ENCODE results near the gene ALK.

ALK gene

GRCh38 chr2:29691391-29691950 lies 229.9 kb downstream of the ALK start:
- H3K36me3 ChIP-seq (ENCODE audit: control insufficient read depth, insufficient read depth, low read length), result no peaks in the 10 kb centered on the region
- H3K4me1 ChIP-seq (ENCODE audit: control insufficient read depth, insufficient read depth, low read length), result no peaks in the 10 kb centered on the region

GRCh38 chr2:29689666-29690065 lies 231.7 kb downstream of the ALK start:
- H3K27me3 ChIP-seq (ENCODE audit: control insufficient read depth, insufficient read depth, low read length), result no peaks in the 10 kb centered on the region
- H3K27ac ChIP-seq (ENCODE audit: low read depth, low read length), result no peak overlapping the region
- no peaks in the 10 kb centered on the region for H3K4me1 ChIP-seq (ENCODE audit: control insufficient read depth, insufficient read depth, low read length)
- no peak overlapping the region for H3K9ac ChIP-seq (ENCODE audit: low read depth, low read length)
- no peaks in the 10 kb centered on the region for H3K9me3 ChIP-seq (ENCODE audit: control insufficient read depth, insufficient read depth, low read length)
- H3K4me3 ChIP-seq (ENCODE audit: low read depth, low read length), result no peak overlapping the region
- no peaks in the 10 kb centered on the region for H3K36me3 ChIP-seq (ENCODE audit: control insufficient read depth, insufficient read depth, low read length)

More at GRCh38 chr2:29691391-29691950, 229.9 kb downstream of the ALK start:
- no peaks in the 10 kb centered on the region for H3K27me3 ChIP-seq (ENCODE audit: control insufficient read depth, insufficient read depth, low read length)
- no peaks in the 10 kb centered on the region for H3K9me3 ChIP-seq (ENCODE audit: control insufficient read depth, insufficient read depth, low read length)
- H3K4me3 ChIP-seq (ENCODE audit: low read depth, low read length), result no peak overlapping the region
- no peak overlapping the region for H3K9ac ChIP-seq (ENCODE audit: low read depth, low read length)
- H3K27ac ChIP-seq (ENCODE audit: low read depth, low read length), result no peak overlapping the region

- Histone ChIP-seq H3K9me3 (ENCODE audit: control insufficient read depth, insufficient read depth, low read length) (no peaks in the 10 kb centered on the region), H3K36me3 (ENCODE audit: control insufficient read depth, insufficient read depth, low read length) (no peaks in the 10 kb centered on the region), H3K4me3 (ENCODE audit: low read depth, low read length) (no peak overlapping the region), H3K9ac (ENCODE audit: low read depth, low read length) (no peak overlapping the region), H3K27me3 (ENCODE audit: control insufficient read depth, insufficient read depth, low read length) (no peaks in the 10 kb centered on the region), H3K27ac (ENCODE audit: low read depth, low read length) (no peak overlapping the region), H3K4me1 (ENCODE audit: control insufficient read depth, insufficient read depth, low read length) (no peaks in the 10 kb centered on the region)
Observed at GRCh38 chr2:29688429-29688828, 233.0 kb downstream of the ALK start.

- Histone ChIP-seq H3K27me3 (ENCODE audit: control insufficient read depth, insufficient read depth, low read length) (no peaks in the 10 kb centered on the region), H3K9me3 (ENCODE audit: control insufficient read depth, insufficient read depth, low read length) (no peaks in the 10 kb centered on the region), H3K9ac (ENCODE audit: low read depth, low read length) (no peak overlapping the region), H3K27ac (ENCODE audit: low read depth, low read length) (no peak overlapping the region), H3K36me3 (ENCODE audit: control insufficient read depth, insufficient read depth, low read length) (no peaks in the 10 kb centered on the region), H3K4me1 (ENCODE audit: control insufficient read depth, insufficient read depth, low read length) (no peaks in the 10 kb centered on the region), H3K4me3 (ENCODE audit: low read depth, low read length) (no peak overlapping the region)
Observed at GRCh38 chr2:29687121-29687520, 234.3 kb downstream of the ALK start.

GRCh38 chr2:29676886-29677453 lies 244.4 kb downstream of the ALK start:
- Histone ChIP-seq H3K4me1 (ENCODE audit: control insufficient read depth, insufficient read depth, low read length) (no peaks in the 10 kb centered on the region), H3K9me3 (ENCODE audit: control insufficient read depth, insufficient read depth, low read length) (no peaks in the 10 kb centered on the region), H3K4me3 (ENCODE audit: low read depth, low read length) (no peak overlapping the region), H3K27me3 (ENCODE audit: control insufficient read depth, insufficient read depth, low read length) (no peaks in the 10 kb centered on the region), H3K36me3 (ENCODE audit: control insufficient read depth, insufficient read depth, low read length) (no peaks in the 10 kb centered on the region), H3K27ac (ENCODE audit: low read depth, low read length) (no peak overlapping the region), H3K9ac (ENCODE audit: low read depth, low read length) (no peak overlapping the region)

GRCh38 chr2:29664578-29664977 lies 256.8 kb downstream of the ALK start:
- H3K9ac ChIP-seq (ENCODE audit: low read depth, low read length), result no peak overlapping the region
- H3K4me3 ChIP-seq (ENCODE audit: low read depth, low read length), result no peak overlapping the region
- H3K9me3 ChIP-seq (ENCODE audit: control insufficient read depth, insufficient read depth, low read length), result no peaks in the 10 kb centered on the region
- no peaks in the 10 kb centered on the region for H3K4me1 ChIP-seq (ENCODE audit: control insufficient read depth, insufficient read depth, low read length)
- H3K27ac ChIP-seq (ENCODE audit: low read depth, low read length), result no peak overlapping the region
- no peaks in the 10 kb centered on the region for H3K27me3 ChIP-seq (ENCODE audit: control insufficient read depth, insufficient read depth, low read length)
- no peaks in the 10 kb centered on the region for H3K36me3 ChIP-seq (ENCODE audit: control insufficient read depth, insufficient read depth, low read length)

- Histone ChIP-seq H3K36me3 (ENCODE audit: control insufficient read depth, insufficient read depth, low read length) (no peaks in the 10 kb centered on the region), H3K27me3 (ENCODE audit: control insufficient read depth, insufficient read depth, low read length) (no peaks in the 10 kb centered on the region), H3K9ac (ENCODE audit: low read depth, low read length) (no peak overlapping the region), H3K4me3 (ENCODE audit: low read depth, low read length) (no peak overlapping the region), H3K4me1 (ENCODE audit: control insufficient read depth, insufficient read depth, low read length) (no peaks in the 10 kb centered on the region), H3K9me3 (ENCODE audit: control insufficient read depth, insufficient read depth, low read length) (no peaks in the 10 kb centered on the region), H3K27ac (ENCODE audit: low read depth, low read length) (no peak overlapping the region)
Observed at GRCh38 chr2:29663268-29663667, 258.1 kb downstream of the ALK start.

GRCh38 chr2:29662861-29663260 lies 258.5 kb downstream of the ALK start:
- no peaks in the 10 kb centered on the region for H3K4me1 ChIP-seq (ENCODE audit: control insufficient read depth, insufficient read depth, low read length)
- H3K4me3 ChIP-seq (ENCODE audit: low read depth, low read length), result no peak overlapping the region
- H3K27me3 ChIP-seq (ENCODE audit: control insufficient read depth, insufficient read depth, low read length), result no peaks in the 10 kb centered on the region
- H3K27ac ChIP-seq (ENCODE audit: low read depth, low read length), result no peak overlapping the region
- no peaks in the 10 kb centered on the region for H3K36me3 ChIP-seq (ENCODE audit: control insufficient read depth, insufficient read depth, low read length)
- no peak overlapping the region for H3K9ac ChIP-seq (ENCODE audit: low read depth, low read length)
- H3K9me3 ChIP-seq (ENCODE audit: control insufficient read depth, insufficient read depth, low read length), result no peaks in the 10 kb centered on the region

GRCh38 chr2:29660201-29660600 lies 261.2 kb downstream of the ALK start:
- no peaks in the 10 kb centered on the region for H3K27me3 ChIP-seq (ENCODE audit: control insufficient read depth, insufficient read depth, low read length)
- H3K9ac ChIP-seq (ENCODE audit: low read depth, low read length), result no peak overlapping the region
- H3K36me3 ChIP-seq (ENCODE audit: control insufficient read depth, insufficient read depth, low read length), result no peaks in the 10 kb centered on the region
- H3K4me1 ChIP-seq (ENCODE audit: control insufficient read depth, insufficient read depth, low read length), result no peaks in the 10 kb centered on the region
- no peak overlapping the region for H3K27ac ChIP-seq (ENCODE audit: low read depth, low read length)
- H3K9me3 ChIP-seq (ENCODE audit: control insufficient read depth, insufficient read depth, low read length), result no peaks in the 10 kb centered on the region
- H3K4me3 ChIP-seq (ENCODE audit: low read depth, low read length), result no peak overlapping the region

GRCh38 chr2:29659178-29659577 lies 262.2 kb downstream of the ALK start:
- H3K36me3 ChIP-seq (ENCODE audit: control insufficient read depth, insufficient read depth, low read length), result no peaks in the 10 kb centered on the region
- no peak overlapping the region for H3K9ac ChIP-seq (ENCODE audit: low read depth, low read length)
- no peaks in the 10 kb centered on the region for H3K4me1 ChIP-seq (ENCODE audit: control insufficient read depth, insufficient read depth, low read length)
- H3K4me3 ChIP-seq (ENCODE audit: low read depth, low read length), result no peak overlapping the region
- no peak overlapping the region for H3K27ac ChIP-seq (ENCODE audit: low read depth, low read length)
- no peaks in the 10 kb centered on the region for H3K9me3 ChIP-seq (ENCODE audit: control insufficient read depth, insufficient read depth, low read length)
- no peaks in the 10 kb centered on the region for H3K27me3 ChIP-seq (ENCODE audit: control insufficient read depth, insufficient read depth, low read length)

- H3K27ac ChIP-seq (ENCODE audit: low read depth, low read length), result no peak overlapping the region
- no peak overlapping the region for H3K9ac ChIP-seq (ENCODE audit: low read depth, low read length)
- H3K36me3 ChIP-seq (ENCODE audit: control insufficient read depth, insufficient read depth, low read length), result no peaks in the 10 kb centered on the region
- no peaks in the 10 kb centered on the region for H3K9me3 ChIP-seq (ENCODE audit: control insufficient read depth, insufficient read depth, low read length)
- H3K4me3 ChIP-seq (ENCODE audit: low read depth, low read length), result no peak overlapping the region
- no peaks in the 10 kb centered on the region for H3K27me3 ChIP-seq (ENCODE audit: control insufficient read depth, insufficient read depth, low read length)
- H3K4me1 ChIP-seq (ENCODE audit: control insufficient read depth, insufficient read depth, low read length), result no peaks in the 10 kb centered on the region
Observed at GRCh38 chr2:29657674-29658073, 263.7 kb downstream of the ALK start.

Measured in HUES48 (cell line).